ENCODE measurements around the gene REEP6.

GRCh38 chr19:1518471-1518870 lies 27.5 kb downstream of the REEP6 start:
- no peak for TF ChIP-seq CTCF (IDR thresholded peaks at IDR 0.05; ENCODE audit: insufficient read depth, low read length)
- no peak for TF ChIP-seq REST (IDR thresholded peaks at IDR 0.05; ENCODE audit: insufficient replicate concordance, low read depth)

All from HL-60 (cell line).